HepG2 (cell line): Measurements from ENCODE around the gene IPO9. TPM values are rescaled to one million over a fixed set of nuclear protein-coding genes. Genes with fewer than 3 reads are reported as not detected.
A peak's percentile ranks its signal among the peaks of the same experiment; 100 is the strongest.

Experiments
- ATF2 ChIP-seq: sonication (generic); formaldehyde crosslinking; IDR thresholded peaks from 2 replicates; pipeline ENCODE4 v1.4.0; 2020; ENCODE audit warnings: missing genetic modification reagents
- CENPX ChIP-seq: sonication (generic); formaldehyde crosslinking; IDR thresholded peaks from 2 replicates; pipeline ENCODE4 v1.9.0; 2021; ENCODE audit warnings: mild to moderate bottlenecking, missing genetic modification reagents, moderate library complexity
- DNMT3B ChIP-seq: conservative IDR thresholded peaks from 2 replicates; pipeline ENCODE4 v1.6.1; 2016; ENCODE audit warnings: missing biosample characterization, control low read depth
- IKZF4 ChIP-seq: sonication (generic); formaldehyde crosslinking; IDR thresholded peaks from 2 replicates; pipeline ENCODE4 v1.5.1; 2020; ENCODE audit warnings: borderline replicate concordance, mild to moderate bottlenecking, low read depth, missing genetic modification reagents; ENCODE audit errors: not compliant biosample characterization
- KLF6 ChIP-seq: IDR thresholded peaks from 2 replicates; pipeline ENCODE4 v1.8.0; 2016; ENCODE audit warnings: missing biosample characterization, missing genetic modification reagents
- MIXL1 ChIP-seq: IDR thresholded peaks from 2 replicates; pipeline ENCODE4 v1.6.1; 2016
- MXD1 ChIP-seq: sonication (generic); formaldehyde crosslinking; IDR thresholded peaks from 2 replicates; pipeline ENCODE4 v1.4.0; 2020; ENCODE audit warnings: mild to moderate bottlenecking, missing genetic modification reagents
- NFYC ChIP-seq: IDR thresholded peaks from 2 replicates; pipeline ENCODE4 v1.6.1; 2016; ENCODE audit warnings: missing genetic modification reagents, missing compliant biosample characterization
- POLR2G ChIP-seq: fragments of 200-400 bp; formaldehyde crosslinking; IDR thresholded peaks from 2 replicates; pipeline ENCODE4 v1.6.1; 2018; ENCODE audit warnings: mild to moderate bottlenecking, low read depth, low read length, moderate library complexity
- REPIN1 ChIP-seq: sonication (generic); formaldehyde crosslinking; IDR thresholded peaks from 2 replicates; pipeline ENCODE4 v1.8.0; 2022; ENCODE audit warnings: missing genetic modification reagents, low read depth, mild to moderate bottlenecking, borderline replicate concordance
- SMC3 ChIP-seq: IDR thresholded peaks from 2 replicates; pipeline ENCODE4 v1.6.1; 2011; ENCODE audit warnings: low read length, improper control_type of control experiment
- SP4 ChIP-seq: sonication (generic); formaldehyde crosslinking; IDR thresholded peaks from 2 replicates; pipeline ENCODE4 v1.8.1; 2023; ENCODE audit warnings: mild to moderate bottlenecking, missing genetic modification reagents
- XRCC5 ChIP-seq: fragments of 200-400 bp; formaldehyde crosslinking; optimal IDR thresholded peaks from 2 replicates; pipeline ENCODE3; 2017; ENCODE audit warnings: mild to moderate bottlenecking, low read length
- ZBTB1 ChIP-seq: sonication (generic); formaldehyde crosslinking; IDR thresholded peaks from 2 replicates; pipeline ENCODE4 v1.4.0; 2020; ENCODE audit warnings: missing genetic modification reagents, borderline replicate concordance
- ZBTB2 ChIP-seq: sonication (generic); formaldehyde crosslinking; IDR thresholded peaks from 2 replicates; pipeline ENCODE4 v1.8.0; 2022; ENCODE audit warnings: low read depth, missing genetic modification reagents
- ZBTB43 ChIP-seq: sonication (generic); formaldehyde crosslinking; conservative IDR thresholded peaks from 2 replicates; pipeline ENCODE4 v1.4.0; 2020; ENCODE audit warnings: missing genetic modification reagents
- ZNF143 ChIP-seq: sonication (generic); formaldehyde crosslinking; IDR thresholded peaks from 2 replicates; pipeline ENCODE4 v1.4.0; 2020; ENCODE audit warnings: missing genetic modification reagents
- ZNF441 ChIP-seq: sonication (generic); formaldehyde crosslinking; IDR thresholded peaks from 2 replicates; pipeline ENCODE4 v1.7.0; 2021; ENCODE audit warnings: missing genetic modification reagents, borderline replicate concordance
- ZNF709 ChIP-seq: sonication (generic); formaldehyde crosslinking; IDR thresholded peaks from 2 replicates; pipeline ENCODE4 v1.5.0; 2020; ENCODE audit warnings: mild to moderate bottlenecking, missing genetic modification reagents
- polyA plus RNA-seq, 8 experiments: library from polyadenylated mRNA; depleted of rRNA in 3 of 8; stranded (reverse) in 7 of 8; unstranded in 1 of 8; fragments of >200 nt; fragmentation: Illumina TruSeq in 4 of 8; extraction: Trizol in 4 of 8; gene quantifications; 2 replicates each; pipeline versions ENCODE4 v1.2.1 to v1.2.3, GENCODE V29; 2011 to 2016; ENCODE audit warnings: low read depth in 4 of 8, missing spikeins in 1 of 8, mixed read lengths in 1 of 8; ENCODE audit not compliant: insufficient read depth in 1 of 8
- total RNA-seq, 5 experiments: library from RNA; depleted of rRNA; stranded (reverse); fragments of >200 nt; fragmentation: Illumina TruSeq; extraction: Trizol; gene quantifications; 2 replicates each; pipeline ENCODE4 v1.2.3, GENCODE V29; 2016; ENCODE audit warnings: low read depth in 1 of 5
- TF ChIP-seq, protein P1 (sequence below): sonication (generic); formaldehyde crosslinking; IDR thresholded peaks from 2 replicates; pipeline ENCODE4 v1.8.0; 2022; ENCODE audit warnings: mild to moderate bottlenecking, missing genetic modification reagents, borderline replicate concordance
- TF ChIP-seq, protein P2 (sequence below): sonication (generic); formaldehyde crosslinking; IDR thresholded peaks from 2 replicates; pipeline ENCODE4 v1.5.0; 2020; ENCODE audit warnings: missing genetic modification reagents

Gene IPO9
- total and polyA plus RNA-seq, 2 of the 13 experiments (the other 11 are each of a cell fraction or from before 2014, with no cell fraction given), result 31.0 to 34.8 TPM

DNA sequence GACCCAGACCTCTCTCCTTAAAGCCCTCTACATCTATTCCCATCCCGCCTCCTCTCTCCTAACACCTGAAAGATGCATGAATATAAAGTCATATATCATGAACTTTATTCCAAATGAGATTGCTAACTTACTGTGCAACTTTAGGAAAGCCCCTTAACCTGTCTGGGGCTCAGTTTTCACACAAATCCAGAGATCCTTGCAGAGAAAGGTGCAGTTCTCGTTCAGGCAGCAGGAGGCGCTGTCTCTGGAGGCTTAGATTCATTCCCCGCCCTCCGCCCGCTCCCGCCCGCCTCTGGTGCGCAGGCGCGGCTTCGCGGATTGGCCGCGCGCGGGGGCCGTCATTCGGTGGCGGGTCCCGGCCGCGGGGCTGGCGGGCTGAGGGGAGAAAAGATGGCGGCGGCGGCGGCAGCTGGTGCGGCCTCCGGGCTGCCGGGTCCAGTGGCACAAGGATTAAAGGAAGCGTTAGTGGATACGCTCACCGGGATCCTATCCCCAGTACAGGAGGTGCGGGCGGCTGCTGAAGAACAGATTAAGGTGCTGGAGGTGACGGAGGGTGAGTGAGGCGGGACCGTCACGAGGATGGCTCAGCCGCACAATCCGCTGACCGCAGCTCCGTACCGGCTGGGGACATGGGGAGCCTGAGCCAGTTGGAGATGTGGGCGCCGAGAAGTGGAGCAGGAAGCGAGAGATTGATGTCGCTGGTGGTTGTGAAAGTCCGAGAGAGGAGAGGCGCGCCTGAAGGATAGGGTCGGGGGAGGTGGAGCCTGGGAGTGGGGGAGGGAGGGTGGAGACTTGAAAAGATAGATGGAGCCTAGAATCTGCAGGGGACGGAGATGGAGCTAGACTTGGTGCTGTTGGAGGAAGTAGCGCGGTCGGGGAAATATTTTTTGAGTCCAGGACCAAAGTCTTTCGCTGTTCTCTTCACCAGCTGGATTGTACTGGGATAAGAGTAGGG is at the start of gene IPO9 (continued):
- TF ChIP-seq ZBTB2 (CRISPR knock-in tag) (peak; percentile 43; the same call in 1 of the 2 replicates), SP4 (CRISPR knock-in tag) (0 out of 2 replicates have a peak, but pooled peaks have one; percentile 50), ZNF709 (CRISPR knock-in tag) (no peak), ZNF143 (CRISPR knock-in tag) (no peak), POLR2G (peak; percentile 93), ZBTB43 (no peak), ZNF441 (CRISPR knock-in tag) (peak; percentile 74; the same call in 1 of the 2 replicates), NFYC (CRISPR knock-in tag) (peak; percentile 78), MXD1 (peak; percentile 78), CENPX (CRISPR knock-in tag) (no peak), MIXL1 (CRISPR knock-in tag) (no peak), KLF6 (CRISPR knock-in tag) (0 out of 2 replicates have a peak, but pooled peaks have one; percentile 42), IKZF4 (peak; percentile 80), ATF2 (peak; percentile 41; the same call in 1 of the 2 replicates), DNMT3B (CRISPR knock-in tag) (0 out of 2 replicates have a peak, but pooled peaks have one; percentile 65), SMC3 (no peak), ZBTB1 (CRISPR knock-in tag) (no peak), REPIN1 (CRISPR knock-in tag) (no peak; the same call in 1 of the 2 replicates), XRCC5 (no peak)
- TF ChIP-seq, protein P1, sequence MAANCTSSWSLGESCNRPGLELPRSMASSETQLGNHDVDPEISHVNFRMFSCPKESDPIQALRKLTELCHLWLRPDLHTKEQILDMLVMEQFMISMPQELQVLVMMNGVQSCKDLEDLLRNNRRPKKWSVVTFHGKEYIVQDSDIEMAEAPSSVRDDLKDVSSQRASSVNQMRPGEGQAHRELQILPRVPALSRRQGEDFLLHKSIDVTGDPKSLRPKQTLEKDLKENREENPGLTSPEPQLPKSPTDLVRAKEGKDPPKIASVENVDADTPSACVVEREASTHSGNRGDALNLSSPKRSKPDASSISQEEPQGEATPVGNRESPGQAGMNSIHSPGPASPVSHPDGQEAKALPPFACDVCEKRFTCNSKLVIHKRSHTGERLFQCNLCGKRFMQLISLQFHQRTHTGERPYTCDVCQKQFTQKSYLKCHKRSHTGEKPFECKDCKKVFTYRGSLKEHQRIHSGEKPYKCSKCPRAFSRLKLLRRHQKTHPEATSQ (CRISPR knock-in tag), result no peak; the same call in 1 of the 2 replicates
- TF ChIP-seq, protein P2, sequence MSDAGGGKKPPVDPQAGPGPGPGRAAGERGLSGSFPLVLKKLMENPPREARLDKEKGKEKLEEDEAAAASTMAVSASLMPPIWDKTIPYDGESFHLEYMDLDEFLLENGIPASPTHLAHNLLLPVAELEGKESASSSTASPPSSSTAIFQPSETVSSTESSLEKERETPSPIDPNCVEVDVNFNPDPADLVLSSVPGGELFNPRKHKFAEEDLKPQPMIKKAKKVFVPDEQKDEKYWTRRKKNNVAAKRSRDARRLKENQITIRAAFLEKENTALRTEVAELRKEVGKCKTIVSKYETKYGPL, result no peak
